ENCODE results near the gene RBM17.

GRCh38 chr10:6112893-6113292 lies 24.1 kb downstream of the RBM17 start:
- TF ChIP-seq POLR2A (IDR thresholded peaks at IDR 0.05) (no peak), CTCF (IDR thresholded peaks at IDR 0.05) (no peak)

All from heart left ventricle (tissue), 13 donors.